ENCODE measurements around the gene CRB3. TPM values are rescaled to one million over a fixed set of nuclear protein-coding genes. Genes with fewer than 3 reads are reported as not detected.

Gene CRB3
- total RNA-seq, 2 donors from 2014 or later: 115 to 118 TPM

- Histone ChIP-seq H3K27ac (no peak overlapping the region), H3K4me1 (no peaks in the 10 kb centered on the region), H3K4me3 (peak overlapping the region; percentile 27), H3K27me3 (no peaks in the 10 kb centered on the region), H3K36me3 (no peaks in the 10 kb centered on the region), H3K9me3 (no peaks in the 10 kb centered on the region), H3K9ac (ENCODE audit: low read depth in 2 of 2, low read length in 2 of 2) (no peak overlapping the region)
- no peak for TF ChIP-seq CTCF (IDR thresholded peaks at IDR 0.05)
- DNase-seq: no peak
- intact Hi-C loops (cut with DNase I): no loop called here
Measured at GRCh38 chr19:6482343-6482686, 18.2 kb downstream of the CRB3 start.

GRCh38 chr19:6483235-6483634 lies 19.2 kb downstream of the CRB3 start:
- H3K36me3 ChIP-seq: no peaks in the 10 kb centered on the region
- no peak overlapping the region for H3K27ac ChIP-seq
- H3K9me3 ChIP-seq: no peaks in the 10 kb centered on the region
- no peak overlapping the region for H3K9ac ChIP-seq (ENCODE audit: low read depth in 2 of 2, low read length in 2 of 2)
- DNase-seq: no peak
- H3K4me1 ChIP-seq: no peaks in the 10 kb centered on the region
- no peak for TF ChIP-seq CTCF (IDR thresholded peaks at IDR 0.05)
- intact Hi-C loops (cut with DNase I): no loop called here
- H3K4me3 ChIP-seq: no peak overlapping the region
- no peaks in the 10 kb centered on the region for H3K27me3 ChIP-seq

- no peaks in the 10 kb centered on the region for H3K36me3 ChIP-seq
- no peak overlapping the region for H3K4me3 ChIP-seq
- H3K9me3 ChIP-seq: no peaks in the 10 kb centered on the region
- no peaks in the 10 kb centered on the region for H3K27me3 ChIP-seq
- DNase-seq: no peak
- H3K9ac ChIP-seq (ENCODE audit: low read depth in 2 of 2, low read length in 2 of 2): no peak overlapping the region
- TF ChIP-seq CTCF (IDR thresholded peaks at IDR 0.05): no peak
- no peaks in the 10 kb centered on the region for H3K4me1 ChIP-seq
- intact Hi-C loops (cut with DNase I): no loop called here
- H3K27ac ChIP-seq: no peak overlapping the region
Measured at GRCh38 chr19:6484230-6484629, 20.2 kb downstream of the CRB3 start.

- intact Hi-C loops (cut with DNase I): no loop called here
- no peak for DNase-seq
- no peak overlapping the region for H3K9ac ChIP-seq (ENCODE audit: low read depth in 2 of 2, low read length in 2 of 2)
- no peaks in the 10 kb centered on the region for H3K4me1 ChIP-seq
- H3K4me3 ChIP-seq: no peak overlapping the region
- no peak overlapping the region for H3K27ac ChIP-seq
- no peaks in the 10 kb centered on the region for H3K9me3 ChIP-seq
- no peaks in the 10 kb centered on the region for H3K27me3 ChIP-seq
- H3K36me3 ChIP-seq: no peaks in the 10 kb centered on the region
- no peak for TF ChIP-seq CTCF (IDR thresholded peaks at IDR 0.05)
Measured at GRCh38 chr19:6484831-6485230, 20.8 kb downstream of the CRB3 start.

GRCh38 chr19:6489278-6490061 lies 25.4 kb downstream of the CRB3 start:
- Histone ChIP-seq H3K27ac (no peak overlapping the region), H3K27me3 (no peaks in the 10 kb centered on the region), H3K36me3 (no peaks in the 10 kb centered on the region), H3K4me1 (no peaks in the 10 kb centered on the region), H3K4me3 (no peak overlapping the region), H3K9me3 (no peaks in the 10 kb centered on the region), H3K9ac (ENCODE audit: low read depth in 2 of 2, low read length in 2 of 2) (no peak overlapping the region)
- DNase-seq: no peak
- no peak for TF ChIP-seq CTCF (IDR thresholded peaks at IDR 0.05)
- intact Hi-C loops (cut with DNase I): no loop called here

Data from colonic mucosa (tissue), 4 donors.